H1 (cell line): ENCODE results near the gene PPARA. TPM values are rescaled to one million over a fixed set of nuclear protein-coding genes. Genes with fewer than 3 reads are reported as not detected.

Experiments used
- ATF2 ChIP-seq: IDR thresholded peaks from 2 replicates; pipeline ENCODE4 v1.6.1; 2012; ENCODE audit warnings: low read length, inconsistent platforms
- SRF ChIP-seq: IDR thresholded peaks from 2 replicates; pipeline ENCODE4 v1.6.1; 2011; ENCODE audit warnings: mild to moderate bottlenecking, low read depth, low read length, moderate library complexity
- polyA plus RNA-seq, 7 experiments: library from polyadenylated mRNA; depleted of rRNA in 3 of 7; stranded (reverse) in 5 of 7; unstranded in 2 of 7; fragments of >200 nt in 5 of 7; fragments of 200-250 nt in 2 of 7; gene quantifications; 1 replicate in 5 of 7; 2 replicates in 1 of 7; 4 replicates in 1 of 7; pipeline versions ENCODE4 v1.2.1 to v1.2.3, GENCODE V29; 2011 to 2013; ENCODE audit warnings: missing spikeins in 2 of 7, mixed read lengths in 2 of 7
- total RNA-seq: library from RNA; stranded (reverse); fragmentation: NEBNext Ultra II Directional; extraction: Animal tissue kit (Norgen Biotek cat#: 25700); gene quantifications from 2 replicates; pipeline ENCODE4 v1.2.1, GENCODE V29; 2021

The PPARA gene
- total and polyA plus RNA-seq, 2 of the 8 experiments (the other 6 are each of a cell fraction or from before 2014, with no cell fraction given) = 3.1 to 8.2 TPM

- TF ChIP-seq ATF2 = no peak
- TF ChIP-seq SRF = no peak
- TF ChIP-seq, all 59 proteins: peak for 0
These were observed 135.7 kb downstream of the PPARA start (continued) for GRCh38 chr22:46286006-46286405.
